Measurements from ENCODE around the gene SLC66A2.

The SLC66A2 gene

GRCh38 chr18:79917169-79917852 is 34.1 kb downstream of the SLC66A2 start:
- FAIRE-seq, result no peak

GRCh38 chr18:79916546-79917168 is 34.8 kb downstream of the SLC66A2 start:
- FAIRE-seq, result no peak

GRCh38 chr18:79916128-79916494 is 35.3 kb downstream of the SLC66A2 start:
- no peak for FAIRE-seq

GRCh38 chr18:79915161-79916127 is 36.0 kb downstream of the SLC66A2 start:
- FAIRE-seq, result no peak

- FAIRE-seq, result no peak
Observed at GRCh38 chr18:79914614-79915160, 36.8 kb downstream of the SLC66A2 start.

- FAIRE-seq, result no peak
Observed at GRCh38 chr18:79912994-79913831, 38.2 kb downstream of the SLC66A2 start.

- FAIRE-seq, result no peak
Observed at GRCh38 chr18:79912409-79912991, 39.0 kb downstream of the SLC66A2 start.

GRCh38 chr18:79911344-79912270 is 39.8 kb downstream of the SLC66A2 start:
- no peak for FAIRE-seq

- FAIRE-seq, result no peak
Observed at GRCh38 chr18:79910563-79911343, 40.7 kb downstream of the SLC66A2 start.

GRCh38 chr18:79906706-79907105 is 44.7 kb downstream of the SLC66A2 start:
- FAIRE-seq, result no peak

- no peak for FAIRE-seq
Observed at GRCh38 chr18:79905993-79906392, 45.5 kb downstream of the SLC66A2 start.

- no peak for FAIRE-seq
Observed at GRCh38 chr18:79905389-79905911, 46.0 kb downstream of the SLC66A2 start.

- no peak for FAIRE-seq
Observed at GRCh38 chr18:79904357-79905147, 46.9 kb downstream of the SLC66A2 start.

GRCh38 chr18:79903787-79904356 is 47.6 kb downstream of the SLC66A2 start:
- no peak for FAIRE-seq

- no peak for FAIRE-seq
Observed at GRCh38 chr18:79903071-79903635, 48.3 kb downstream of the SLC66A2 start.

GRCh38 chr18:79902640-79903039 is 48.8 kb downstream of the SLC66A2 start:
- no peak for FAIRE-seq

GRCh38 chr18:79902075-79902474 is 49.4 kb downstream of the SLC66A2 start:
- no peak for FAIRE-seq

- no peak for FAIRE-seq
Observed at GRCh38 chr18:79901665-79902064, 49.8 kb downstream of the SLC66A2 start.

Data from TTC549 (cell line).